PC-3 (cell line): ENCODE data around the gene ZIC2. TPM values are rescaled to one million over a fixed set of nuclear protein-coding genes. Genes with fewer than 3 reads are reported as not detected.

Experiments used
- ATAC-seq: fragments of 200-7000 bp; cut with Tn5 transposase; 2 replicates; pipeline ENCODE4 v1.9.1; 2020; ENCODE audit warnings: mild to moderate bottlenecking, moderate library complexity
- BruUV-seq: library from RNA; stranded (reverse); fragments of 400-500 nt; replicated peaks from 2 replicates; lab custom pipeline; 2021; lab: Mats Ljungman, UMichigan
- CTCF ChIA-PET: fragments of 300-600 bp; sonication (Branson Sonifier 250); formaldehyde crosslinking; loops from one replicate; lab custom pipeline; 2022; ENCODE audit warnings: antibody characterized with exemption; lab: Charles Lee
- POLR2A ChIA-PET: fragments of 300-600 bp; sonication (Branson Sonifier 250); formaldehyde crosslinking; loops from one replicate; lab custom pipeline; 2022; ENCODE audit warnings: antibody characterized with exemption; ENCODE audit not compliant: unreplicated experiment; lab: Charles Lee
- DNase-seq: peaks from one replicate; pipeline ENCODE4 v3.0.0-alpha.2; 2015
- H2AFZ ChIP-seq: fragments of 300-600 bp; sonication (generic); 2 replicates; pipeline ENCODE4 v1.6.0; 2016; ENCODE audit warnings: antibody characterized with exemption, low read length
- H3F3A ChIP-seq: fragments of 300-600 bp; sonication (generic); one replicate; pipeline ENCODE4 v1.6.0; 2017; ENCODE audit warnings: antibody characterized with exemption, low read length, control low read depth, mild to moderate bottlenecking; ENCODE audit not compliant: unreplicated experiment
- H3K27ac ChIP-seq: fragments of 300-600 bp; sonication (generic); 2 replicates; pipeline ENCODE4 v1.5.1; 2016; ENCODE audit warnings: mild to moderate bottlenecking, low read length
- H3K27me3 ChIP-seq: fragments of 300-600 bp; sonication (generic); 2 replicates; pipeline ENCODE4 v1.6.1; 2016; ENCODE audit warnings: low read length, mixed read lengths
- H3K36me3 ChIP-seq: fragments of 300-600 bp; sonication (generic); 2 replicates; pipeline ENCODE4 v1.6.1; 2016; ENCODE audit warnings: low read depth, mixed run types, low read length, mixed read lengths
- H3K4me1 ChIP-seq: fragments of 300-600 bp; sonication (generic); 2 replicates; pipeline ENCODE4 v1.5.1; 2016; ENCODE audit warnings: low read length; ENCODE audit not compliant: insufficient read depth
- H3K4me2 ChIP-seq: fragments of 300-600 bp; sonication (generic); 2 replicates; pipeline ENCODE4 v1.6.0; 2016; ENCODE audit warnings: low read length
- H3K4me3 ChIP-seq: fragments of 300-600 bp; sonication (generic); 2 replicates; pipeline ENCODE4 v1.5.1; 2016; ENCODE audit warnings: mild to moderate bottlenecking, low read length, mixed read lengths
- H3K79me2 ChIP-seq: fragments of 300-600 bp; sonication (generic); 2 replicates; pipeline ENCODE4 v1.6.1; 2017; ENCODE audit warnings: low read length, mixed read lengths
- H3K9ac ChIP-seq: fragments of 300-600 bp; sonication (generic); 2 replicates; pipeline ENCODE4 v1.6.0; 2016; ENCODE audit warnings: mild to moderate bottlenecking, low read length
- H3K9me2 ChIP-seq: fragments of 300-600 bp; sonication (generic); replicated peaks from 2 replicates; pipeline ENCODE4 v1.6.1; 2016; ENCODE audit warnings: mixed run types, low read length, mixed read lengths
- H3K9me3 ChIP-seq: fragments of 300-600 bp; sonication (generic); 2 replicates; pipeline ENCODE4 v1.6.1; 2016; ENCODE audit warnings: low read length, mixed read lengths
- H4K20me1 ChIP-seq: fragments of 300-600 bp; sonication (generic); 2 replicates; pipeline ENCODE4 v1.6.1; 2016; ENCODE audit warnings: low read length, mixed read lengths
- CTCF ChIP-seq: fragments of 300-600 bp; sonication (generic); conservative IDR thresholded peaks from 2 replicates; pipeline ENCODE4 v1.5.1; 2017; ENCODE audit warnings: antibody characterized with exemption, low read depth, mild to moderate bottlenecking, low read length
- EZH2 ChIP-seq: fragments of 300-600 bp; sonication (generic); IDR thresholded peaks from one replicate; pipeline ENCODE4 v1.6.1; 2017; ENCODE audit warnings: antibody characterized with exemption, mild to moderate bottlenecking, low read length; ENCODE audit not compliant: unreplicated experiment
- EZH2phosphoT487 ChIP-seq: fragments of 300-600 bp; sonication (generic); IDR thresholded peaks from 2 replicates; pipeline ENCODE4 v1.6.1; 2018; ENCODE audit warnings: mild to moderate bottlenecking, antibody characterized with exemption, low read length, borderline replicate concordance
- intact Hi-C: fragments of 100-400 bp; cut with micrococcal nuclease; formaldehyde crosslinking; loops from 2 replicates; pipeline ENCODE4 v1.9.0; 2023
- total RNA-seq: library from RNA; depleted of rRNA; stranded (reverse); fragments of >200 nt; gene quantifications from 2 replicates; pipeline ENCODE4 v1.2.3, GENCODE V29; 2014

The ZIC2 gene
- total RNA-seq, 1 experiment from 2014 or later, result not detected

GRCh38 chr13:99947666-99948065, 33.9 kb upstream of the ZIC2 start:
- ATAC-seq (no peak), DNase-seq (no peak)
- POLR2A ChIA-PET, result no interaction called here
- Histone ChIP-seq H3K4me3 (no peak overlapping the region), H3F3A (no peaks in the 10 kb centered on the region), H4K20me1 (no peaks in the 10 kb centered on the region), H3K4me1 (no peaks in the 10 kb centered on the region), H3K27me3 (peaks cover 44% of the 10 kb centered on the region), H3K9ac (no peak overlapping the region), H3K36me3 (no peaks in the 10 kb centered on the region), H3K27ac (no peak overlapping the region), H3K79me2 (no peaks in the 10 kb centered on the region), H3K9me2 (no peaks in the 10 kb centered on the region), H3K4me2 (no peak overlapping the region), H2AFZ (no peak overlapping the region), H3K9me3 (no peaks in the 10 kb centered on the region)
- intact Hi-C loops, result no loop called here
- CTCF ChIA-PET, result no interaction called here
- TF ChIP-seq CTCF (no peak), EZH2phosphoT487 (no peak), EZH2 (no peak)
- no TSS peak for BruUV-seq

GRCh38 chr13:99948411-99948810, 33.2 kb upstream of the ZIC2 start:
- H3K9me2 ChIP-seq, result no peaks in the 10 kb centered on the region
- no TSS peak for BruUV-seq
- H3K27ac ChIP-seq, result no peak overlapping the region
- H3K27me3 ChIP-seq, result peaks cover 51% of the 10 kb centered on the region
- H3K4me1 ChIP-seq, result no peaks in the 10 kb centered on the region
- DNase-seq, result no peak
- no peak overlapping the region for H3K4me2 ChIP-seq
- H3K4me3 ChIP-seq, result no peak overlapping the region
- CTCF ChIA-PET, result no interaction called here
- no peak overlapping the region for H3K9ac ChIP-seq
- no peaks in the 10 kb centered on the region for H3K79me2 ChIP-seq
- no peaks in the 10 kb centered on the region for H3K9me3 ChIP-seq
- ATAC-seq, result no peak
- H3F3A ChIP-seq, result no peaks in the 10 kb centered on the region
- no peaks in the 10 kb centered on the region for H4K20me1 ChIP-seq
- H2AFZ ChIP-seq, result no peak overlapping the region
- intact Hi-C loops, result no loop called here
- H3K36me3 ChIP-seq, result no peaks in the 10 kb centered on the region
- TF ChIP-seq CTCF, result no peak
- TF ChIP-seq EZH2, result no peak
- no peak for TF ChIP-seq EZH2phosphoT487
- POLR2A ChIA-PET, result no interaction called here

- H3K4me2 ChIP-seq, result no peak overlapping the region
- H3K9me3 ChIP-seq, result no peaks in the 10 kb centered on the region
- no peak overlapping the region for H3K27ac ChIP-seq
- no peaks in the 10 kb centered on the region for H4K20me1 ChIP-seq
- no peak overlapping the region for H3K9ac ChIP-seq
- H2AFZ ChIP-seq, result no peak overlapping the region
- intact Hi-C loops, result no loop called here
- no TSS peak for BruUV-seq
- H3K79me2 ChIP-seq, result no peaks in the 10 kb centered on the region
- TF ChIP-seq CTCF (no peak), EZH2 (no peak), EZH2phosphoT487 (no peak)
- H3K9me2 ChIP-seq, result no peaks in the 10 kb centered on the region
- peaks cover 58% of the 10 kb centered on the region for H3K27me3 ChIP-seq
- no peaks in the 10 kb centered on the region for H3K36me3 ChIP-seq
- DNase-seq (no peak), ATAC-seq (no peak)
- no peaks in the 10 kb centered on the region for H3K4me1 ChIP-seq
- no peak overlapping the region for H3K4me3 ChIP-seq
- ChIA-PET CTCF (no interaction called here), POLR2A (no interaction called here)
- no peaks in the 10 kb centered on the region for H3F3A ChIP-seq
These were observed 32.5 kb upstream of the ZIC2 start for GRCh38 chr13:99948907-99949678.
